GM10248 (cell line): ENCODE measurements around the gene JARID2.

Experiments used
- CTCF ChIA-PET: fragments of 300-600 bp; sonication (Branson Sonifier 250); formaldehyde crosslinking; extraction: SDS; loops from one replicate; lab custom pipeline; 2021; ENCODE audit warnings: antibody characterized with exemption; lab: Yijun Ruan, JAX
- POLR2A ChIA-PET: fragments of 350-650 bp; sonication (Branson Sonifier 250); formaldehyde crosslinking; extraction: SDS; loops from one replicate; lab custom pipeline; 2020; ENCODE audit warnings: antibody characterized with exemption; lab: Yijun Ruan, JAX
- DNase-seq: peaks from one replicate; pipeline ENCODE4 v3.0.0; 2012; ENCODE audit errors: extremely low spot score
- TF ChIP-seq, protein P1 (sequence below): IDR thresholded peaks from 2 replicates; pipeline ENCODE4 v1.5.1; 2012; ENCODE audit warnings: mild to moderate bottlenecking, low read depth; ENCODE audit errors: extremely low read depth, missing control alignments, control extremely low read depth

The JARID2 gene

DNA sequence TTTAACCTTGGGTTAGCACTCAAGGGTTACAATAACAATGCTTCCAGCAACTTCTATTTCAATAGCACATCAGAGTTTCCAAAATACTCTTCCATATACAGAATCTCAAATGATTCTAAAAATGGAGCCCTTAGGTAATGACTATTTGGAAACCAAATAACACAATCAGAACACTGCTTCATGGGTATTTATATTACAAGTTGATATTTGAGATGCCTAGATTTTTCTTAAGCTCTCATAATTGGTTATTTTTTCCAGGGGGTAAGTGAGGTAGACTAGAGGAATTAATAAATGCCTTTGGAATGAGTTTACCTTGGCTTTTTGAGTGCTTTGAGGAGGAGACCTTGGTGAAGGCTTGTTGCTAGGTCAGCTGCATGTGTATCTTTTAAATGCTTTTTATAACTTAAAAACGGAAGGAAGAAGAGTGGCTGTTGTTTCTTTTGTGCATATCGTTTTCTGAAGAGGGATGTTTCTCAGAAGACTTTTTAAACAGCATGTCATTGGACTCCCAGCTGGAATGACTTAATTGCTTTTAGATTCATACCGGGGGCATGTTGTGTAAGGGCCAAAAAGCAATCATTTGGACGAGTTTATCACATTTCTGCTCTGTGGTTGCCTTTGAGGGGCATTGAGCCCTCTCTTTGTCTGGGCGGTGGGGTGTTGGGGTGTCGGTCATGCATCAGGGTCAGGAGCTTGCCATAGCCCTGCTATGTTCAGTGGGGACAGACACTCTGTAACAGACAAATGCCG is 230.9 kb downstream of the JARID2 start:
- DNase-seq, result no peak
- TF ChIP-seq, protein P1, sequence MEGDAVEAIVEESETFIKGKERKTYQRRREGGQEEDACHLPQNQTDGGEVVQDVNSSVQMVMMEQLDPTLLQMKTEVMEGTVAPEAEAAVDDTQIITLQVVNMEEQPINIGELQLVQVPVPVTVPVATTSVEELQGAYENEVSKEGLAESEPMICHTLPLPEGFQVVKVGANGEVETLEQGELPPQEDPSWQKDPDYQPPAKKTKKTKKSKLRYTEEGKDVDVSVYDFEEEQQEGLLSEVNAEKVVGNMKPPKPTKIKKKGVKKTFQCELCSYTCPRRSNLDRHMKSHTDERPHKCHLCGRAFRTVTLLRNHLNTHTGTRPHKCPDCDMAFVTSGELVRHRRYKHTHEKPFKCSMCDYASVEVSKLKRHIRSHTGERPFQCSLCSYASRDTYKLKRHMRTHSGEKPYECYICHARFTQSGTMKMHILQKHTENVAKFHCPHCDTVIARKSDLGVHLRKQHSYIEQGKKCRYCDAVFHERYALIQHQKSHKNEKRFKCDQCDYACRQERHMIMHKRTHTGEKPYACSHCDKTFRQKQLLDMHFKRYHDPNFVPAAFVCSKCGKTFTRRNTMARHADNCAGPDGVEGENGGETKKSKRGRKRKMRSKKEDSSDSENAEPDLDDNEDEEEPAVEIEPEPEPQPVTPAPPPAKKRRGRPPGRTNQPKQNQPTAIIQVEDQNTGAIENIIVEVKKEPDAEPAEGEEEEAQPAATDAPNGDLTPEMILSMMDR, result no peak
- CTCF ChIA-PET, result interaction anchor here (1.2 to 2.8 kb wide), 3 partner anchors 9 to 35 kb away, joined by 3 to 11 read pairs (median 4); no protein-coding TSS in a partner anchor
- POLR2A ChIA-PET, result no interaction called here

DNA sequence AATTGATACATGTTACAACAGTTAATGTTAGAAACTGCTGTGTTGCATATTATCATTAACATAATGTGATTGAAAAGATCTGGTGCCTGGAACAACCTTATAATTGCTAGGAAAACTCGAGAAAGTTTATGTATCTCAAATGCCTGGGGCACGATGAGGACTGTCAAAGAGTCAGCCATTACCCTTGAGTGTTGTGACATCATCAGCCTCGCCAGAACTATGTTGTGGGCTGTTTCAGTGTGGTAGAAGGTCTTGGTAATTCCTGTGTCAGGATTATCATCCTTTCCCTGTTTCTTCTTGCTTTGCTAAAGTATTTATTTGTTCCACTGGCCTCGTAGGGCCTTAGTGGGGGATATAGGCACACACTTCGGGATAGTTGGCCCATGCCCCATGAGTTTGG is 231.9 kb downstream of the JARID2 start:
- POLR2A ChIA-PET, result interaction anchor here (0.6 kb wide), 1 partner anchor 109 kb away, joined by 3 read pairs; no protein-coding TSS in a partner anchor

DNA sequence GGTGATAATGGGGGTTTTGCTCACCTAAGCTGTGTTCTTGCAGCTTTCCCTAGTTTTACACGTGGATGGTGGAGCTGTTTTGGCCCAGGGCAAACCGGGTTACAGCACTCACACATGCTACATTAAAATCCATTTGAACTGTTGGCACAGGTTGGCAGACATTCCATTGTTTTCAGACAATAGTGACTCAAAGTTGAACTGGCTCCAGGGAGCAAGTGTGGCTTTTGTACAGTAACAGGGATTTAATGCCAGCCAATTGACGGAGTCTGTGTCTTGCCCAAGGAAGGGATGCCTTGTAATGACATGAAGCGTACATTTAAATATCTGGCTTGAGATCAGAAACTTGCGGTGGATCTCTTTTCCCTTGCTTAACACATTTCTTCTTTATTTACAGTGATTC is 233.9 kb downstream of the JARID2 start:
- CTCF ChIA-PET, result interaction anchor here (1.6 to 1.8 kb wide), 2 partner anchors 11 kb away, joined by 5 to 7 read pairs; no protein-coding TSS in a partner anchor
- TF ChIP-seq, protein P1, result no peak
- no peak for DNase-seq
- POLR2A ChIA-PET, result no interaction called here

More for the DNA sequence above, 231.9 kb downstream of the JARID2 start:
- DNase-seq, result no peak
- TF ChIP-seq, protein P1, result no peak
- CTCF ChIA-PET, result interaction anchor here (2.8 kb wide), 1 partner anchor 36 kb away, joined by 11 read pairs; no protein-coding TSS in a partner anchor

DNA sequence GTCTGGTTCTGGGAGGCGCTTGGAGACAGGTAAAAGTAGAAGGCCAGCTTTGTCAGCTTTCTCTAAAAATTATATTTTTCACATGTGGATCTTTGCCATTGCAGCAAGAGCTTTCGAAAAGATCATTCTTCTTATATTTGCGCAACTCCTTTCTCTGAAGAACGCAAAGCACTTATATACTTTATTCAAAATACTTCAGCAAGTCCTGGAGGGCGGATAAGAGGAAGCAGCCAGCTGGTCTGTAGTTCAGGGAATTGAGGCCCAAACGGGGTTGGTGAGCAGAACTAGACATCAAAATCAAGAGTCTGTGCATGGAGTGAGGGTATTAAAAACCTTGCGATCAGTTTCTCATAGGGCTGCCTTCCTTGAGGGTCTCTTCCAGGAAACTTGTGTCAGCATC is 234.7 kb downstream of the JARID2 start:
- POLR2A ChIA-PET, result no interaction called here
- DNase-seq, result no peak
- CTCF ChIA-PET, result interaction anchor here (1.1 to 1.8 kb wide), 4 partner anchors 9 to 12 kb away, joined by 3 to 7 read pairs (median 6); no protein-coding TSS in a partner anchor
- TF ChIP-seq, protein P1, result no peak

GRCh38 chr6:15481390-15482291 is 235.8 kb downstream of the JARID2 start:
- CTCF ChIA-PET, result interaction anchor here (0.7 to 1.8 kb wide), 5 partner anchors 9 to 194 kb away, joined by 3 to 7 read pairs (median 3); no protein-coding TSS in a partner anchor
- DNase-seq, result peak; percentile 39
- TF ChIP-seq, protein P1, result no peak
- POLR2A ChIA-PET, result no interaction called here

DNA sequence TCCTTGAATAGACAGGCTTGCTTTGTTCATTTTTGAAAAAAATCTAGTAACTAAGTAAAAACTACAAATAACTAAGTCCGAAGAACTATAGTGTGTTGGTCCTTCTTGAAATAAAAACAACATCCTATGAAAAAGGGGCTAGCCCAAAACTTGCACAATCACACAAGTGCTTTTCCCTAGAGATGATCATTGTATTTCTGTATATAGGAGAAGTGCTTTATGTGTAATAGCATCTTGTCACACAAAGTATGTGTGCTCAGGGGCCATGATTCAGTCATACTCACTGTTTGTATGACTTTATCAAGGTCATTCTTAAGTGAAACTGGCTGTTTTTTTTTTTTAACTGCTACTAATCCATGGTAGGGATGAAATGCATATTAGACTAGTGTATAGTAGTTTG is 237.2 kb downstream of the JARID2 start:
- no peak for DNase-seq
- TF ChIP-seq, protein P1, result no peak
- POLR2A ChIA-PET, result no interaction called here
- CTCF ChIA-PET, result no interaction called here
